Pancreas (tissue), 10 donors: ENCODE measurements around the gene PCGF3. TPM values are rescaled to one million over a fixed set of nuclear protein-coding genes. Genes with fewer than 3 reads are reported as not detected.

Source experiments
- ATAC-seq, 4 donors: fragments of 200-7000 bp; cut with Tn5 transposase; one replicate each; pipeline versions ENCODE4 v1.8.0 to v1.9.1; 2020; ENCODE audit warnings: mild to moderate bottlenecking in 4 of 4, moderate library complexity in 4 of 4
- DNase-seq, 6 donors: peaks; one replicate each; pipeline ENCODE4 v3.0.0-alpha.2; 2020
- FAIRE-seq: peaks from 2 replicates; lab custom pipeline; 2012; peaks lifted over from hg19 to GRCh38; lab: Jason Lieb, UNC
- H3K27ac ChIP-seq, 4 donors: fragments of 200-600 bp; sonication (generic); 1 replicate in 3 of 4; 2 replicates in 1 of 4; pipeline versions ENCODE4 v1.5.0 to v1.8.0; 2020
- H3K27me3 ChIP-seq, 4 donors: fragments of 200-600 bp; one replicate each; pipeline ENCODE4 v1.8.0; 2021
- H3K36me3 ChIP-seq, 3 donors: fragments of 200-600 bp; sonication (generic) in 1 of 3; one replicate each; pipeline versions ENCODE4 v1.5.0 to v1.8.0; 2020 to 2021
- H3K4me1 ChIP-seq, 3 donors: fragments of 200-600 bp; one replicate each; pipeline ENCODE4 v1.8.0; 2021
- H3K4me3 ChIP-seq, 4 donors: fragments of 200-600 bp; sonication (generic) in 2 of 4; one replicate each; pipeline versions ENCODE4 v1.5.0 to v1.8.0; 2020 to 2021
- H3K9me3 ChIP-seq, 4 donors: fragments of 200-600 bp; one replicate each; pipeline ENCODE4 v1.8.0; 2021
- CTCF ChIP-seq, 4 donors: fragments of 200-600 bp; sonication (generic) in 3 of 4; IDR thresholded peaks; one replicate each; pipeline versions ENCODE4 v1.5.0 to v1.8.0; 2021; ENCODE audit warnings: antibody characterized with exemption in 4 of 4
- WGBS, 2 donors: extraction: QIAGEN DNeasy Blood & Tissue Kit; methylation state at CpG; one replicate each; pipeline ENCODE4 v1.1.7; 2013; 5-methylcytosine and 5-hydroxymethylcytosine counted together
- intact Hi-C, 3 donors: fragments of 100-400 bp; cut with DNase I; formaldehyde crosslinking; loops; one replicate each; pipeline versions ENCODE4 v1.11.1 to v1.14.2; 2022
- polyA plus RNA-seq, 2 donors: library from polyadenylated mRNA; stranded (reverse); fragments of 200-250 nt; gene quantifications; one replicate each; pipeline ENCODE4 v1.2.3, GENCODE V29; 2013
- total RNA-seq, 6 donors: library from RNA; stranded (reverse); fragmentation: NEBNext Ultra II Directional in 4 of 6; extraction: Animal tissue kit (Norgen Biotek cat#: 25700) in 4 of 6; gene quantifications; one replicate each; pipeline versions ENCODE4 v1.2.1 to v1.2.4, GENCODE V29; 2021 to 2023
- donor health status: healthy with polysubstance abuse.
- donor health status: DM: no; HTN: no; CAD: no; lungs with moderate emphysema.
- donor health status: DM: no; HTN: no; CAD: no.
- donor health status: control.
- donor health status: control.
- donor health status: Bipolar disorder and iron deficiency.
- donor health status: DM: yes; HTN: yes; CAD: no.
- donor health status: DM: no; HTN: no; CAD: no.
- donor health status: DM: no; HTN: no; CAD: no.
- donor health status: DM: yes; HTN: yes; CAD: no.

The PCGF3 gene
- total and polyA plus RNA-seq, 8 donors: 12.3 to 66.8 (median 17.7) TPM

- peak in 2 of 6 donors; percentile 30 to 65 for DNase-seq
- no peak for TF ChIP-seq CTCF (IDR thresholded peaks at IDR 0.05)
- Histone ChIP-seq H3K4me3 (no peak overlapping the region), H3K9me3 (no peaks in the 10 kb centered on the region), H3K36me3 (peaks cover 0 to 8% (median 0%) of the 10 kb centered on the region in 3 donors), H3K27me3 (no peaks in the 10 kb centered on the region), H3K4me1 (peaks cover 0 to 15% (median 12%) of the 10 kb centered on the region in 3 donors), H3K27ac (no peak overlapping the region)
- intact Hi-C loops: no loop called here
- FAIRE-seq: no peak
- 65 to 70% methylated on average over 19 of the region's 19 CpGs for WGBS, 2 donors
- no peak for ATAC-seq
Measured at GRCh38 chr4:675980-676870, 29.4 kb upstream of the PCGF3 start.

DNA sequence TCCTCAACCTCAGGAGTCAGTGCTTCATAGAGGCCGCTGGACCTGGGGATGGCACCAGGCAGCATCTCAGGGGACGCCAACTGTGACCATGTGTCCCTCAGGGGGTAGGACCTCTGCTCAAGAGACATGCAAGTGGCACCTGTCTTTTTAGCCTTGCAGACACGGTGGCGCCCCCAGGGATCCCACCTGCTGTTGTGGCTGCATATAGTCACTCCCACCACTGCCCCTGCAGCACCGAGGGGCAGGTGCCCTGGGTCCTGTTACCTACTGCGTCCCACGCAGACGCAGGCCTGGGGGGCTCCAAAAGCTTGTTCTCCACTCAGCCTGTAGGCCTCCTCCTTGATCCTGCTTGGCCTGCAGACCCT is 28.8 kb upstream of the PCGF3 start:
- no peaks in the 10 kb centered on the region for H3K27me3 ChIP-seq
- DNase-seq: peak in 1 of 6 donors; percentile 75
- H3K4me1 ChIP-seq: peaks cover 0 to 15% (median 12%) of the 10 kb centered on the region in 3 donors
- H3K4me3 ChIP-seq: no peak overlapping the region
- intact Hi-C loops: no loop called here
- FAIRE-seq: no peak
- no peak overlapping the region for H3K27ac ChIP-seq
- H3K9me3 ChIP-seq: no peaks in the 10 kb centered on the region
- peaks cover 0 to 4% (median 0%) of the 10 kb centered on the region in 3 donors for H3K36me3 ChIP-seq
- WGBS, 2 donors: 75 to 91% methylated on average over 7 to 8 of the region's 8 CpGs
- TF ChIP-seq CTCF (IDR thresholded peaks at IDR 0.05): no peak
- no peak for ATAC-seq

DNA sequence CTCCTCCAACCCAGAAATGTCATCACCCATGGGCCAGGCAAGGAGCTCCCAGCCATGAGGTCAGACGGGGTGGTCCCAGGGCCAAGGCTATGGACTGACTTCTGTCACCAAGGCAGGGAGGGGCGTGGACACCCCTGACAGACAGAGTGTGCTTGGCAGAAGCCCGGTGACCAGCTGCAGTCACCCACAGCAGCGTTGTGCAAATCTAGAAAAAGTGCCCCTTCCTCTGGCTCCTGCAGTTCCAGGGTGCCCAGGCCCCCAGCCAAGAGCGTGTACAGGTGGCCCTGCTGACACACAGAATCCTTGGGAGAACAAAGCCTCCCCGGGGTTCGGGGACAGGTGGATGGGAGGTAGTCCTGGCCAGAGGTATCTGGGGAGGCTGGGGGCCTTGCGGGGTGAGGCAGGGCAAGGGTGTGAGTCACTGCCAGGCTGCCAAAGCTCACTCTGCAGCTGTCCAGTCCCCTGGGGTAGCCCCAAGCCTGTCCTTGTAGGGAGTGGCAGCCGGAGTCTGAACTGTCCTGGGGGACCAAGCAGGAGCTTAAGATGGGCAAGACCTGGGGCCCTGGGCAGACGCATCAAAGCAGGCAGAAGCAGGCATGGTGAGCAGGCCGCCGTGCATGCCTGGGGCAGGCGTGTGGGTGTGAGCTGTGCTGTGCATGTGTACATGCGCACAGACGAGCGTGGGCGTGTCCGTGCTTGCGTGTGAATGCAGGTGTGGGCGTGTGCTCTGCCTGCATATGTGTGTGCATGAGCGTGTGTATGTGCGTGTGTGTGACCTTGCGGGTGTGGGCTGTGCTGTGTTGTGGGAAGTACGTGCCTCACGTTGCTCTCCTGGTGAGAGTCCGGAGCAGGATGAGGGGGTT is 28.0 kb upstream of the PCGF3 start:
- Histone ChIP-seq H3K27me3 (no peaks in the 10 kb centered on the region), H3K27ac (no peak overlapping the region), H3K36me3 (no peaks in the 10 kb centered on the region), H3K4me3 (no peak overlapping the region), H3K4me1 (peaks cover 0 to 15% (median 12%) of the 10 kb centered on the region in 3 donors), H3K9me3 (no peaks in the 10 kb centered on the region)
- FAIRE-seq (no peak), ATAC-seq (no peak), DNase-seq (peak in 3 of 6 donors; percentile 55 to 82 (median 57))
- TF ChIP-seq CTCF (IDR thresholded peaks at IDR 0.05): no peak
- intact Hi-C loops: no loop called here
- 33 to 45% methylated on average over 26 of the region's 26 CpGs for WGBS, 2 donors

- Histone ChIP-seq H3K27ac (no peak overlapping the region), H3K4me1 (peaks cover 0 to 7% (median 4%) of the 10 kb centered on the region in 3 donors), H3K9me3 (no peaks in the 10 kb centered on the region), H3K4me3 (no peak overlapping the region), H3K36me3 (no peaks in the 10 kb centered on the region), H3K27me3 (no peaks in the 10 kb centered on the region)
- intact Hi-C loops: no loop called here
- WGBS, 2 donors: 53 to 64% methylated on average over 14 of the region's 14 CpGs
- ATAC-seq (no peak), DNase-seq (peak in 1 of 6 donors; percentile 25), FAIRE-seq (no peak)
- no peak for TF ChIP-seq CTCF (IDR thresholded peaks at IDR 0.05)
Measured at GRCh38 chr4:678331-679103, 27.1 kb upstream of the PCGF3 start.
